HG03066 (cell line): Measurements from ENCODE around the gene PABPN1.
"Not testable (repeated sequence)": the region's sequence is repeated elsewhere in the genome, so short reads cannot be mapped to it uniquely, and the experiment has no call there.

Source experiments
- ATAC-seq: cut with Tn5 transposase; IDR thresholded peaks from one replicate; pipeline ENCODE4 v1.9.1; 2021; ENCODE audit warnings: low read depth; ENCODE audit not compliant: unreplicated experiment

The PABPN1 gene

GRCh38 chr14:23320584-23321571, at the start of gene PABPN1:
Gene PABPN1, plus strand, starts transcription at chr14:23321457. Its CDS starts 13 bp downstream, at chr14:23321470.
- ATAC-seq: peak; percentile 84

GRCh38 chr14:23275412-23275811, 45.8 kb upstream of the PABPN1 start:
- ATAC-seq: no peak

DNA sequence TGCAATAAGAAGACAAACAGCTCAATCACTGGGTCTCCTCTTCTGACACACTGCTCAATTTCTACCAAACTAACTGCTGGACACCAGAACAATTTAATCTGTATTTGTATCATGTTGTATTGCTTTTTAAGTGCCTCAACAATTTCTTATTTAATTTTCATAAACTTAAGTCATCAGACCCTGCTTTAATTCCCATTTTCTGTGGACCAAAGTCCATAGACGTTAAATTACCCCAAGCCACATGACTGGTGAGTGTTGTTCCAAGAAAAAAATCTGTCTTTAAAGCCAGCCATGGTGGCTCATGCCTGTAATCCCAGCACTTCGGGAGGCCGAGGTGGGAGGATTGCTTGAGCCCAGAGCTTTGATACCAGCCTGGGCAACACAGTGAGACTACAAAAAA, 44.1 kb upstream of the PABPN1 start:
- ATAC-seq: no peak

GRCh38 chr14:23277928-23278327, 43.3 kb upstream of the PABPN1 start:
- not testable (repeated sequence) for ATAC-seq

DNA sequence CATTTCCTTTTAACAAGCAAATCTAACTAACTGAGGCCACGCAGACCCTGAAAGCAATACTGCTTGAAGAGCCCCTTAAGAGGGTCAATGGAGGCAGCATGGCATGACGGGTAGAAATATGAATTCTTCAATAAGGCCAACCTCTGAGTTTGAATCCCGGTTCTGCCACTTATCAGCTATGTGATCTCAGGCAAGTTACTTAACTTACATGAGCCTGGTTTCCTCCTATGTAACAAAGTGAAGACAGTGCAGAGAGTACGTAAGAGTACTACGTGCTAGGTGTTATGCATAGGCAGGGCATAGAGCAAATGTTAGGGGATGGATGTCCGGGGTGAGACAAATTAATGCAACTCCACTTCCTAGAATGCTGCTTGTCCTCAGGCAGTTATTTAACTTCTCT, 40.0 kb upstream of the PABPN1 start:
- ATAC-seq: no peak

- ATAC-seq: no peak
These were observed 36.4 kb upstream of the PABPN1 start for GRCh38 chr14:23284654-23285529.

GRCh38 chr14:23285530-23286019, 35.7 kb upstream of the PABPN1 start:
- ATAC-seq: peak; percentile 23

- peak; percentile 98 for ATAC-seq
These were observed 35.0 kb upstream of the PABPN1 start, which contains the start of gene HOMEZ for GRCh38 chr14:23286020-23286901. Gene HOMEZ, minus strand, starts transcription at chr14:23286132. Its CDS starts 180 bp downstream, at chr14:23285952.

DNA sequence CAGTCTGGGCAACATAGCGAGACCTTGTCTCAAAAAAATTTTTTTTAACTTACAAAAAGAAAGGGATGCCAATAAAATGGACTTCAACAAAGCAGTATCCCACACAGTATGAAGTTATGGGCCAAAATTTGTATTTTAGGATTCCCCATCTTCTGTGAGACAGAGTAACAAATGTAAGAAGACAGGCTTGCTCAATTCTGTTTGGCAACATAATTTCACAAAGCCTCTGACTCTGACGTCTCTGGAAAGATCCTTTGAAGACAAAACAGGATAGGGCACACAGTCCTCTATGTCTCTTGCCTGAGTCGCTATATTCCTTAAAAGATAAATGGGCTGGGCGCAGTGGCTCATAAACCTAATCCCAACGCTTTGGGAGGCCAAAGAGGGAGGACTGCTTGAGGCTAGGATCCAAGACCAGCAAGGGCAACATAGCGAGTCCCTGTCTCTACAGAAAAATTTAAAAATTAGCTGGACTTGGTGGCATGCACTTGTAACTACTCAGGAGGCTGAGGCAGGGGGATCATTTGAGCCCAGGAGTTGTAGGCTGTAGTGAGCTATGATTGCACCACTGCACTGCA, 34.3 kb upstream of the PABPN1 start:
- no peak for ATAC-seq

GRCh38 chr14:23294734-23295561, 26.3 kb upstream of the PABPN1 start:
- ATAC-seq: no peak

- ATAC-seq: no peak
These were observed 25.1 kb upstream of the PABPN1 start for GRCh38 chr14:23296012-23296777.

DNA sequence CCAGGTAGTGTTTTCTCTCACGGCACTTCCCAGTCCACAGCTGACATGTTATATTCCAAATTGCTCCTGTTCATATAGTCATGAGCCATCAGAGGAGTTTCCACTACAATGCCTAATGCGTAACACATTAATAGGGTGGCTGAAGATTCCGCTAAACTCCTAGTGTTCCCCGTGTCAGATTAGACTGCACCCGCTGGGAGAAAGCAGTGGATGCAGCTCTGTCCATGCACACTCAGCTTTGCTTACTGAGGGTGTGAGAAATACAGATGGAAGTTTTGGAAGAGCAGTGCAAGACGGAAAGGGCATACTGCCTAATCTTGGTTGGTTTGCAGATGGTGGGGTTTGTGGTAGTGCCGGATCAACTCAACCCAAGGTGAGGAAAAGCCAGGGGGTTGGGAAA, 24.2 kb upstream of the PABPN1 start:
- ATAC-seq: no peak

DNA sequence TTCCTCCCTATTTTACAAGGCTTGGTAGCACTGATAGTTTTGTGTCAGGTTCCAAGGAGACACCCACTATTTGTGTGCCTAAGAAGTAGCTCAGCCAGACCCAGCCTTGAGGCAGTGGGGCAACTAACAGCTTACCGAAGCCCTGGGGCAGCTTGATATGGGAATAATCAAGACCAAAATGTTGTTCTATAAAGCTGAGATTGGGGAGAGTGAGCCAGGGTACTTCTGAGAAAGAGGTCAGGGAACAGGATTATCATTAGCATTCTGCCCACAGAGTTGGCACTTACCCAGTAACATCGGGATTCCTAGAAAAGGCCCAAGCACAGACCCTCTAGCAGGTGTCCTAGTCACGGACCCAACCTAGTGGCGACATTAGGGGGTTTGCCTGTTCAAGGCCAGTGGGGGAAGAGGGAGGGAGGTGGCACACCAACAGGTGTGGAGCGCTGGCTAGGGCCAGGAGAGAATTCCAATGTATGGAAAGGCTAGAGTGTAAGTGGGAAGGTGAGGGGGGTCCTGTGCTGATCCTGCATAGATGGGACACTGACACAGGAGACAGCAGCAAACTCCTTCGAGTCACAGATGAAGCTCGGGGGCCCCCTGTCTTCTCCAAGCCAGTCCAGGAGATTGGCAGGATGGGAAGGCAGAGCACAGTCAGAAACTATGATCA, 23.5 kb upstream of the PABPN1 start:
- ATAC-seq: no peak

- no peak for ATAC-seq
These were observed 21.9 kb upstream of the PABPN1 start for GRCh38 chr14:23299211-23299957.

- ATAC-seq: no peak
These were observed 21.1 kb upstream of the PABPN1 start for GRCh38 chr14:23299986-23300686.

GRCh38 chr14:23300687-23301223, 20.5 kb upstream of the PABPN1 start:
- ATAC-seq: no peak
